Lower leg skin (tissue), 3 donors: ENCODE results near the gene CCND2.

ENCODE experiments used
- POLR2A ChIP-seq, 2 donors: fragments of 450-650 bp; IDR thresholded peaks; one replicate each; pipeline ENCODE4 v1.6.1; 2016 to 2017; ENCODE audit warnings: antibody characterized with exemption in 2 of 2, mild to moderate bottlenecking in 1 of 2, moderate library complexity in 1 of 2
- TF ChIP-seq, protein P1 (sequence below), 3 donors: fragments of 450-650 bp; IDR thresholded peaks; one replicate each; pipeline ENCODE4 v1.5.1; 2016; ENCODE audit warnings: antibody characterized with exemption in 3 of 3, mild to moderate bottlenecking in 3 of 3, moderate library complexity in 2 of 3

DNA sequence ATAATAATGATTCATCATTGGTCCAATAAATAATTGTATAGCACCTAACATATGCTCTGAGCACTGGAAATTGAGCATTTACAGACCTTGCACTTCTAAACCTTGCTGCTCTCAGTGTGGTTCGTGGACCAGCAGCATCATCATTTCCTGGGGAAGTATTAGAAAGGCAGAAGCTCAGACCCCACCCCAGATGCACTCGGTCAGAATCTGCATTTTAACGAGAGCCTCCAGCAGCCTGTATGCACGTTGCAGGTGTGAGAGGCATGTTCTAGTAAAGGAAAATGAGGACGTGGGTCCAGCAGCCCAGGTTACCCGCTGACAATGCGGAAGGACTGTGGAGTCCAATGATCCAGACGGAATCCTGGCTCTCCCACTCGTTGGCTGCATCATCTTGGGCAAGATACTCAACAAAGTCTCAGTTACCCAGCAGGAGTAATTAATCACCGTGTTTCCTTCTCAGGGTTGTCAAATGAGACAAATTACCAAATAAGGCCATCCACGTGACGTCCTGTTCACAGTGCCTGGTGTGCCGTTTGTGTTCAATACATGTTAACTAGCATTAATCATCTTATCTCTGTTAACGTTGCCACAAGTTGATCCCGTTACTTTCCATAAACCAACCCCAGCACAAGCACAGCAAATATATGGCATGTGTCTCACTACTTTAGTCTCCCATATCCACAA, 49.2 kb upstream of the CCND2 start:
- TF ChIP-seq, protein P1, sequence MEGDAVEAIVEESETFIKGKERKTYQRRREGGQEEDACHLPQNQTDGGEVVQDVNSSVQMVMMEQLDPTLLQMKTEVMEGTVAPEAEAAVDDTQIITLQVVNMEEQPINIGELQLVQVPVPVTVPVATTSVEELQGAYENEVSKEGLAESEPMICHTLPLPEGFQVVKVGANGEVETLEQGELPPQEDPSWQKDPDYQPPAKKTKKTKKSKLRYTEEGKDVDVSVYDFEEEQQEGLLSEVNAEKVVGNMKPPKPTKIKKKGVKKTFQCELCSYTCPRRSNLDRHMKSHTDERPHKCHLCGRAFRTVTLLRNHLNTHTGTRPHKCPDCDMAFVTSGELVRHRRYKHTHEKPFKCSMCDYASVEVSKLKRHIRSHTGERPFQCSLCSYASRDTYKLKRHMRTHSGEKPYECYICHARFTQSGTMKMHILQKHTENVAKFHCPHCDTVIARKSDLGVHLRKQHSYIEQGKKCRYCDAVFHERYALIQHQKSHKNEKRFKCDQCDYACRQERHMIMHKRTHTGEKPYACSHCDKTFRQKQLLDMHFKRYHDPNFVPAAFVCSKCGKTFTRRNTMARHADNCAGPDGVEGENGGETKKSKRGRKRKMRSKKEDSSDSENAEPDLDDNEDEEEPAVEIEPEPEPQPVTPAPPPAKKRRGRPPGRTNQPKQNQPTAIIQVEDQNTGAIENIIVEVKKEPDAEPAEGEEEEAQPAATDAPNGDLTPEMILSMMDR (IDR thresholded peaks at IDR 0.05), result no peak
- TF ChIP-seq POLR2A (IDR thresholded peaks at IDR 0.05), result no peak
